Endothelial cell (in vitro differentiated cells): ENCODE data around the gene FGF1. TPM values are rescaled to one million over a fixed set of nuclear protein-coding genes. Genes with fewer than 3 reads are reported as not detected.

ENCODE experiments used
- DNase-seq: peaks from one replicate; pipeline ENCODE4 v3.0.0; 2021; ENCODE audit warnings: low spot score
- H3K27ac Mint-ChIP-seq: one replicate; pipeline ENCODE4 v1.8.0; 2021; ENCODE audit warnings: mixed read lengths, inconsistent platforms; ENCODE audit not compliant: unreplicated experiment
- H3K27me3 Mint-ChIP-seq: one replicate; pipeline ENCODE4 v1.8.0; 2021; ENCODE audit warnings: mild to moderate bottlenecking, moderate library complexity, mixed read lengths, inconsistent platforms; ENCODE audit not compliant: unreplicated experiment
- H3K36me3 Mint-ChIP-seq: one replicate; pipeline ENCODE4 v1.8.0; 2021; ENCODE audit warnings: mild to moderate bottlenecking, low read depth, mixed read lengths, inconsistent platforms; ENCODE audit not compliant: unreplicated experiment
- H3K4me1 Mint-ChIP-seq: one replicate; pipeline ENCODE4 v1.8.0; 2021; ENCODE audit warnings: mild to moderate bottlenecking, mixed read lengths, inconsistent platforms; ENCODE audit not compliant: unreplicated experiment
- H3K4me3 Mint-ChIP-seq: one replicate; pipeline ENCODE4 v1.8.0; 2021; ENCODE audit warnings: mild to moderate bottlenecking, mixed read lengths, inconsistent platforms; ENCODE audit not compliant: unreplicated experiment
- H3K9me3 Mint-ChIP-seq: one replicate; pipeline ENCODE4 v1.8.0; 2021; ENCODE audit warnings: mixed read lengths, inconsistent platforms; ENCODE audit not compliant: unreplicated experiment
- CTCF ChIP-seq: fragments of 200-600 bp; sonication (generic); IDR thresholded peaks from one replicate; pipeline ENCODE4 v1.5.0; 2021; ENCODE audit warnings: antibody characterized with exemption; ENCODE audit not compliant: unreplicated experiment
- total RNA-seq: library from RNA; stranded (reverse); fragmentation: NEBNext Ultra II Directional; extraction: Animal tissue kit (Norgen Biotek cat#: 25700); gene quantifications from one replicate; pipeline ENCODE4 v1.2.1, GENCODE V29; 2021; ENCODE audit not compliant: unreplicated experiment

The FGF1 gene
- total RNA-seq, 1 donor from 2014 or later, result 0.13 TPM

GRCh38 chr5:142655339-142656267, 30.3 kb downstream of the FGF1 start:
- no peaks in the 10 kb centered on the region for H3K4me1 Mint-ChIP-seq
- peak; percentile 93 for DNase-seq
- H3K27ac Mint-ChIP-seq, result no peak overlapping the region
- H3K4me3 Mint-ChIP-seq, result no peak overlapping the region
- TF ChIP-seq CTCF, result peak; percentile 89
- H3K36me3 Mint-ChIP-seq, result no peaks in the 10 kb centered on the region
- H3K27me3 Mint-ChIP-seq, result peaks cover 2% of the 10 kb centered on the region
- H3K9me3 Mint-ChIP-seq, result no peaks in the 10 kb centered on the region

GRCh38 chr5:142654578-142655058, 31.3 kb downstream of the FGF1 start:
- TF ChIP-seq CTCF, result peak; percentile 29
- Mint-ChIP-seq H3K9me3 (no peaks in the 10 kb centered on the region), H3K36me3 (no peaks in the 10 kb centered on the region), H3K4me1 (no peaks in the 10 kb centered on the region), H3K27me3 (peaks cover 2% of the 10 kb centered on the region), H3K4me3 (no peak overlapping the region), H3K27ac (no peak overlapping the region)
- no peak for DNase-seq

GRCh38 chr5:142653321-142653720, 32.6 kb downstream of the FGF1 start:
- Mint-ChIP-seq H3K9me3 (no peaks in the 10 kb centered on the region), H3K27me3 (peaks cover 2% of the 10 kb centered on the region), H3K36me3 (no peaks in the 10 kb centered on the region), H3K27ac (no peak overlapping the region), H3K4me3 (no peak overlapping the region), H3K4me1 (peaks cover 3% of the 10 kb centered on the region)
- TF ChIP-seq CTCF, result no peak
- no peak for DNase-seq

GRCh38 chr5:142652563-142652962, 33.3 kb downstream of the FGF1 start:
- H3K9me3 Mint-ChIP-seq, result no peaks in the 10 kb centered on the region
- no peak overlapping the region for H3K27ac Mint-ChIP-seq
- no peaks in the 10 kb centered on the region for H3K36me3 Mint-ChIP-seq
- H3K27me3 Mint-ChIP-seq, result peaks cover 2% of the 10 kb centered on the region
- TF ChIP-seq CTCF, result no peak
- DNase-seq, result no peak
- peaks cover 3% of the 10 kb centered on the region for H3K4me1 Mint-ChIP-seq
- H3K4me3 Mint-ChIP-seq, result no peak overlapping the region

- H3K4me3 Mint-ChIP-seq, result no peak overlapping the region
- H3K36me3 Mint-ChIP-seq, result no peaks in the 10 kb centered on the region
- H3K27me3 Mint-ChIP-seq, result peaks cover 2% of the 10 kb centered on the region
- H3K4me1 Mint-ChIP-seq, result peaks cover 3% of the 10 kb centered on the region
- no peaks in the 10 kb centered on the region for H3K9me3 Mint-ChIP-seq
- DNase-seq, result no peak
- TF ChIP-seq CTCF, result no peak
- H3K27ac Mint-ChIP-seq, result no peak overlapping the region
Observed at GRCh38 chr5:142650881-142651280, 35.0 kb downstream of the FGF1 start.
